ENCODE measurements around the gene ZNF236. TPM values are rescaled to one million over a fixed set of nuclear protein-coding genes. Genes with fewer than 3 reads are reported as not detected.

Gene ZNF236
- total and polyA plus RNA-seq, 2 of the 13 experiments (the other 11 are each of a cell fraction or from before 2014, with no cell fraction given): 3.0 to 7.2 TPM

DNA sequence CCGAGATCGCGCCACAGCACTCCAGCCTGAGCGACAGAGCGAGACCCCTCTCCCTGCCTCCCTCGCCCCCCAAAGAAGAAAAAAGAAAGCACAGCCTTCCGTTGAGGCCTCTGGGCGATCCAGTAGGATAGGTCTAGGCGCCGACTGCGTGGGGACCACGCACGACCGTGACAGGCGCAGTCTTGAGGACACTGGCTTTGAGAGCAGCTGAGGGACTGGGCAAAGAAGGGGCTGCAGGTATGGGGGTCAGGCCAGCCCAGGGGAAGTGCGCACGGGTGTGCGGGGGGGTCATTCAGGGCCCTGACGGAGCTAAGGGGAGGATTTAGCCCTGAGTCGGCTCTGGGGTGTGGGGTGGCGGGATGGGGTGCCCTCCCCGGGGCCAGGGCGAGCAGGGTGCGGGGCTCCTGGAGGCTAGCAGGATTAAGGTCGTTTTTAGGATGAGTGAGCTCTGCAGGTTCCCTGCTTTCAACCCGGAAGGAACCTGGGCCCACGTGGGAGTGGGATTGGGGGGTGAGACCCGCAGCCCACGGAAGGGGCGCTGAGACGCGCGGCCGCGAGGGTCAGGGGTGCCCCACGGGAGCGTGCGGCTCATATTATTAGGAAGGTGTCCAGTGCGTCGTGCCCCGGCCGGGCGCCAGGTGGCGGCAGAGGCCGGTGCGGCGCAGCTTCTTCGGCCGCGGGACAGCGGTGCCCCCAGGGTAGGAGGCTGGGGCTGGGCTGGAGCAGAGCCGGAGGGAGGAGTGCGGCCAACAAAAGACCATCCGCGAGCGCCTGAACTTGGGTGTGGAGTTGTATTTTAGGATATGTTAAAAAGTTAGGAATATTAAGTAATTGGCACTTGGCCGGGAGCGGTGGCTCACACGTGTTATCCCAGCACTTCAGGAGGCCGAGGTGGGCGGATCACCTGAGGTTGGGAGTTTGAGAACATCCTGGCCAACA lies 20.5 kb upstream of the ZNF236 start (continued):
- TF ChIP-seq, protein P1, sequence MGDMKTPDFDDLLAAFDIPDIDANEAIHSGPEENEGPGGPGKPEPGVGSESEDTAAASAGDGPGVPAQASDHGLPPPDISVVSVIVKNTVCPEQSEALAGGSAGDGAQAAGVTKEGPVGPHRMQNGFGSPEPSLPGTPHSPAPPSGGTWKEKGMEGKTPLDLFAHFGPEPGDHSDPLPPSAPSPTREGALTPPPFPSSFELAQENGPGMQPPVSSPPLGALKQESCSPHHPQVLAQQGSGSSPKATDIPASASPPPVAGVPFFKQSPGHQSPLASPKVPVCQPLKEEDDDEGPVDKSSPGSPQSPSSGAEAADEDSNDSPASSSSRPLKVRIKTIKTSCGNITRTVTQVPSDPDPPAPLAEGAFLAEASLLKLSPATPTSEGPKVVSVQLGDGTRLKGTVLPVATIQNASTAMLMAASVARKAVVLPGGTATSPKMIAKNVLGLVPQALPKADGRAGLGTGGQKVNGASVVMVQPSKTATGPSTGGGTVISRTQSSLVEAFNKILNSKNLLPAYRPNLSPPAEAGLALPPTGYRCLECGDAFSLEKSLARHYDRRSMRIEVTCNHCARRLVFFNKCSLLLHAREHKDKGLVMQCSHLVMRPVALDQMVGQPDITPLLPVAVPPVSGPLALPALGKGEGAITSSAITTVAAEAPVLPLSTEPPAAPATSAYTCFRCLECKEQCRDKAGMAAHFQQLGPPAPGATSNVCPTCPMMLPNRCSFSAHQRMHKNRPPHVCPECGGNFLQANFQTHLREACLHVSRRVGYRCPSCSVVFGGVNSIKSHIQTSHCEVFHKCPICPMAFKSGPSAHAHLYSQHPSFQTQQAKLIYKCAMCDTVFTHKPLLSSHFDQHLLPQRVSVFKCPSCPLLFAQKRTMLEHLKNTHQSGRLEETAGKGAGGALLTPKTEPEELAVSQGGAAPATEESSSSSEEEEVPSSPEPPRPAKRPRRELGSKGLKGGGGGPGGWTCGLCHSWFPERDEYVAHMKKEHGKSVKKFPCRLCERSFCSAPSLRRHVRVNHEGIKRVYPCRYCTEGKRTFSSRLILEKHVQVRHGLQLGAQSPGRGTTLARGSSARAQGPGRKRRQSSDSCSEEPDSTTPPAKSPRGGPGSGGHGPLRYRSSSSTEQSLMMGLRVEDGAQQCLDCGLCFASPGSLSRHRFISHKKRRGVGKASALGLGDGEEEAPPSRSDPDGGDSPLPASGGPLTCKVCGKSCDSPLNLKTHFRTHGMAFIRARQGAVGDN (CRISPR knock-in tag; IDR thresholded peaks at IDR 0.05): peak; percentile 65
- no peak for TF ChIP-seq ZNF160 (CRISPR knock-in tag; IDR thresholded peaks at IDR 0.05)
- TF ChIP-seq RNF219 (CRISPR knock-in tag; IDR thresholded peaks at IDR 0.05): no peak
- no peak for TF ChIP-seq RBAK (CRISPR knock-in tag; IDR thresholded peaks at IDR 0.05)
- TF ChIP-seq THAP9 (CRISPR knock-in tag; IDR thresholded peaks at IDR 0.05; ENCODE audit: borderline replicate concordance): peak; percentile 35; the same call in 1 of the 2 replicates
- no peak for TF ChIP-seq REL (CRISPR knock-in tag; conservative IDR thresholded peaks at IDR 0.05)
- TF ChIP-seq, protein P2, sequence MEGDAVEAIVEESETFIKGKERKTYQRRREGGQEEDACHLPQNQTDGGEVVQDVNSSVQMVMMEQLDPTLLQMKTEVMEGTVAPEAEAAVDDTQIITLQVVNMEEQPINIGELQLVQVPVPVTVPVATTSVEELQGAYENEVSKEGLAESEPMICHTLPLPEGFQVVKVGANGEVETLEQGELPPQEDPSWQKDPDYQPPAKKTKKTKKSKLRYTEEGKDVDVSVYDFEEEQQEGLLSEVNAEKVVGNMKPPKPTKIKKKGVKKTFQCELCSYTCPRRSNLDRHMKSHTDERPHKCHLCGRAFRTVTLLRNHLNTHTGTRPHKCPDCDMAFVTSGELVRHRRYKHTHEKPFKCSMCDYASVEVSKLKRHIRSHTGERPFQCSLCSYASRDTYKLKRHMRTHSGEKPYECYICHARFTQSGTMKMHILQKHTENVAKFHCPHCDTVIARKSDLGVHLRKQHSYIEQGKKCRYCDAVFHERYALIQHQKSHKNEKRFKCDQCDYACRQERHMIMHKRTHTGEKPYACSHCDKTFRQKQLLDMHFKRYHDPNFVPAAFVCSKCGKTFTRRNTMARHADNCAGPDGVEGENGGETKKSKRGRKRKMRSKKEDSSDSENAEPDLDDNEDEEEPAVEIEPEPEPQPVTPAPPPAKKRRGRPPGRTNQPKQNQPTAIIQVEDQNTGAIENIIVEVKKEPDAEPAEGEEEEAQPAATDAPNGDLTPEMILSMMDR (CRISPR knock-in tag; IDR thresholded peaks at IDR 0.05): peak; percentile 93
- TF ChIP-seq ZNF264 (CRISPR knock-in tag; IDR thresholded peaks at IDR 0.05): no peak
- TF ChIP-seq RBM22 (optimal IDR thresholded peaks at IDR 0.05; ENCODE audit: low read length): no peak
- TF ChIP-seq ZSCAN9 (CRISPR knock-in tag; IDR thresholded peaks at IDR 0.05; ENCODE audit: borderline replicate concordance): 0 out of 2 replicates have a peak, but pooled peaks have one; percentile 13
- peak; percentile 82; the same call in 1 of the 2 replicates for TF ChIP-seq KDM2A (CRISPR knock-in tag; IDR thresholded peaks at IDR 0.05; ENCODE audit: borderline replicate concordance, low read depth)
- TF ChIP-seq CBX1 (IDR thresholded peaks at IDR 0.05; ENCODE audit: low read depth): peak; percentile 32
- no peak for TF ChIP-seq ZSCAN20 (CRISPR knock-in tag; IDR thresholded peaks at IDR 0.05; ENCODE audit: borderline replicate concordance)
- TF ChIP-seq WIZ (CRISPR knock-in tag; IDR thresholded peaks at IDR 0.05): no peak
- TF ChIP-seq HNRNPUL1 (IDR thresholded peaks at IDR 0.05; ENCODE audit: low read depth, low read length): no peak
